Inflammatory macrophage treated with lipopolysaccharide for 4 hours (primary cell): ENCODE data around the gene ADCY7.

ENCODE experiments used
- DNase-seq: peaks from one replicate; pipeline ENCODE4 v3.0.0-alpha.2; 2020

The ADCY7 gene

GRCh38 chr16:50269061-50269705 is 2.8 kb downstream of the ADCY7 start:
- DNase-seq: no peak

- no peak for DNase-seq
Measured at GRCh38 chr16:50269769-50270509, 3.6 kb downstream of the ADCY7 start.

- DNase-seq: peak; percentile 53
Measured at GRCh38 chr16:50270510-50271147, 4.3 kb downstream of the ADCY7 start.

GRCh38 chr16:50271148-50272041 is 5.0 kb downstream of the ADCY7 start:
- DNase-seq: no peak

GRCh38 chr16:50272111-50272571 is 5.8 kb downstream of the ADCY7 start:
- DNase-seq: peak; percentile 71

- no peak for DNase-seq
Measured at GRCh38 chr16:50272687-50273381, 6.5 kb downstream of the ADCY7 start.

- no peak for DNase-seq
Measured at GRCh38 chr16:50273382-50273690, 7.0 kb downstream of the ADCY7 start.

GRCh38 chr16:50273888-50274325 is 7.6 kb downstream of the ADCY7 start:
- DNase-seq: peak; percentile 81

- DNase-seq: peak; percentile 55
Measured at GRCh38 chr16:50274326-50275097, 8.2 kb downstream of the ADCY7 start.

GRCh38 chr16:50275098-50275415 is 8.7 kb downstream of the ADCY7 start:
- DNase-seq: no peak

GRCh38 chr16:50275428-50276325 is 9.3 kb downstream of the ADCY7 start:
- no peak for DNase-seq

GRCh38 chr16:50276326-50276640 is 9.9 kb downstream of the ADCY7 start:
- no peak for DNase-seq

- DNase-seq: peak; percentile 89
Measured at GRCh38 chr16:50276801-50277555, 10.6 kb downstream of the ADCY7 start.

GRCh38 chr16:50278251-50278650 is 11.9 kb downstream of the ADCY7 start:
- DNase-seq: no peak

- DNase-seq: no peak
Measured at GRCh38 chr16:50279504-50279865, 13.1 kb downstream of the ADCY7 start.

- DNase-seq: no peak
Measured at GRCh38 chr16:50280932-50281331, 14.6 kb downstream of the ADCY7 start.

GRCh38 chr16:50281391-50282009 is 15.1 kb downstream of the ADCY7 start:
- no peak for DNase-seq

GRCh38 chr16:50282010-50282538 is 15.7 kb downstream of the ADCY7 start:
- DNase-seq: peak; percentile 96

- DNase-seq: peak; percentile 41
Measured at GRCh38 chr16:50282955-50283631, 16.7 kb downstream of the ADCY7 start.
